Lower lobe of right lung (tissue), 2 donors: ENCODE data around the gene CFAP20DC. TPM values are rescaled to one million over a fixed set of nuclear protein-coding genes. Genes with fewer than 3 reads are reported as not detected.

Experiments used
- ATAC-seq, 2 donors: fragments of 200-7000 bp; cut with Tn5 transposase; one replicate each; pipeline ENCODE4 v1.9.1; 2020 to 2022; ENCODE audit warnings: mild to moderate bottlenecking in 2 of 2, moderate library complexity in 2 of 2
- DNase-seq: peaks from one replicate; pipeline ENCODE4 v3.0.0-alpha.2; 2020
- H3K27ac ChIP-seq: fragments of 200-600 bp; one replicate; pipeline ENCODE4 v1.8.0; 2022
- H3K27me3 ChIP-seq: fragments of 200-600 bp; one replicate; pipeline ENCODE4 v1.8.0; 2022; ENCODE audit warnings: low read depth
- H3K36me3 ChIP-seq: fragments of 200-600 bp; one replicate; pipeline ENCODE4 v1.8.0; 2022; ENCODE audit warnings: mild to moderate bottlenecking
- H3K4me1 ChIP-seq: fragments of 200-600 bp; one replicate; pipeline ENCODE4 v1.8.0; 2022
- H3K4me3 ChIP-seq: fragments of 200-600 bp; one replicate; pipeline ENCODE4 v1.8.0; 2022; ENCODE audit warnings: mild to moderate bottlenecking
- H3K9me3 ChIP-seq: fragments of 200-600 bp; one replicate; pipeline ENCODE4 v1.8.0; 2022
- intact Hi-C: fragments of 100-400 bp; cut with DNase I; formaldehyde crosslinking; loops from one replicate; pipeline ENCODE4 v1.11.0; 2022
- total RNA-seq: library from RNA; stranded (reverse); fragmentation: NEBNext Ultra II Directional; extraction: Animal tissue kit (Norgen Biotek cat#: 25700); gene quantifications from one replicate; pipeline ENCODE4 v1.2.1, GENCODE V29; 2021
- TF ChIP-seq, protein P1 (sequence below): fragments of 200-600 bp; IDR thresholded peaks from one replicate; pipeline ENCODE4 v1.8.0; 2022; ENCODE audit warnings: antibody characterized with exemption, mild to moderate bottlenecking
- donor health status: DM: no; HTN: yes; CAD: no; lungs with severe emphysema.

CFAP20DC gene
- total RNA-seq, 1 donor from 2014 or later, result 0.71 TPM

DNA sequence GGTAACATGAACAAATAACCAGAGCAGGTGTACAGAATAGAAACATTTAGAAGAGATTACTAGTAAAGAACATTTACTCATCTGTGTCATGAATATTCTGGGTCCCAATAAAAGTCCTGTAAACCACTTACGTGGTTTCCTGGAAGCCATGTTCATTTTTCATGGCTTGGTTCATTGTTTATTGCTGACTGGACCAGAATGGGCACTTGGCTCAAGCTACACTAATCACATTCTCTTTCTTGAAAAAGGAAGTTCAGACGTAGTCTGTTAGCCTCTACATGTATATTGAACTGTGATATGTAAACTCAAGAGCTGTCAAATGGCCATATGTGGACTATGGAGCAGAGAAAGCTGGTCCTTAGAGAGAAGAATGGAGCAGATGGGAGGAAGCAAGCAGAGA, 244.9 kb downstream of the CFAP20DC start:
- H3K4me3 ChIP-seq, result no peak overlapping the region
- TF ChIP-seq, protein P1, sequence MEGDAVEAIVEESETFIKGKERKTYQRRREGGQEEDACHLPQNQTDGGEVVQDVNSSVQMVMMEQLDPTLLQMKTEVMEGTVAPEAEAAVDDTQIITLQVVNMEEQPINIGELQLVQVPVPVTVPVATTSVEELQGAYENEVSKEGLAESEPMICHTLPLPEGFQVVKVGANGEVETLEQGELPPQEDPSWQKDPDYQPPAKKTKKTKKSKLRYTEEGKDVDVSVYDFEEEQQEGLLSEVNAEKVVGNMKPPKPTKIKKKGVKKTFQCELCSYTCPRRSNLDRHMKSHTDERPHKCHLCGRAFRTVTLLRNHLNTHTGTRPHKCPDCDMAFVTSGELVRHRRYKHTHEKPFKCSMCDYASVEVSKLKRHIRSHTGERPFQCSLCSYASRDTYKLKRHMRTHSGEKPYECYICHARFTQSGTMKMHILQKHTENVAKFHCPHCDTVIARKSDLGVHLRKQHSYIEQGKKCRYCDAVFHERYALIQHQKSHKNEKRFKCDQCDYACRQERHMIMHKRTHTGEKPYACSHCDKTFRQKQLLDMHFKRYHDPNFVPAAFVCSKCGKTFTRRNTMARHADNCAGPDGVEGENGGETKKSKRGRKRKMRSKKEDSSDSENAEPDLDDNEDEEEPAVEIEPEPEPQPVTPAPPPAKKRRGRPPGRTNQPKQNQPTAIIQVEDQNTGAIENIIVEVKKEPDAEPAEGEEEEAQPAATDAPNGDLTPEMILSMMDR, result no peak
- no peaks in the 10 kb centered on the region for H3K27me3 ChIP-seq
- H3K9me3 ChIP-seq, result no peaks in the 10 kb centered on the region
- DNase-seq (no peak), ATAC-seq (no peak)
- intact Hi-C loops, result no loop called here
- H3K4me1 ChIP-seq, result no peaks in the 10 kb centered on the region
- no peaks in the 10 kb centered on the region for H3K36me3 ChIP-seq
- H3K27ac ChIP-seq, result no peak overlapping the region

DNA sequence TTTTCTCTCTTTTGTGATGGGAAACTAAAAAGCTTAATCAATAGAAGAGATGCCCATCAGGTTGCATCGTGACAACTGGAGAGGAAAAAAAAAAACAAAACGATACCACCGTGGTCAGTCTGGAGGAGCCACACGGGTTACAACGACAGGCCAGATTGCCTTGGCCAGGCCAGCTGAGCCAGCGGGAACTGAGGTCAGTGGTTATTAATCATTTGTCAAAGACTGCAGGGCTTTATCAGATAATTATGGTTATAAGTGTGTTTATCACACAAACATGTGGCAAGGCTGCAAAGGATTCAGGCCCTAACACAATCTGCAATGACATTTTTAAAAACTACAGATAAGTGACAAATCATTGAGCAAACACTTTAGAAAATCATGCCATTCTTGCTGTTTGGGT, 248.3 kb downstream of the CFAP20DC start:
- no peak for DNase-seq
- no peak for ATAC-seq
- no peaks in the 10 kb centered on the region for H3K4me1 ChIP-seq
- no peaks in the 10 kb centered on the region for H3K9me3 ChIP-seq
- intact Hi-C loops, result no loop called here
- no peaks in the 10 kb centered on the region for H3K27me3 ChIP-seq
- H3K27ac ChIP-seq, result no peak overlapping the region
- H3K4me3 ChIP-seq, result no peak overlapping the region
- TF ChIP-seq, protein P1, result no peak
- no peaks in the 10 kb centered on the region for H3K36me3 ChIP-seq

DNA sequence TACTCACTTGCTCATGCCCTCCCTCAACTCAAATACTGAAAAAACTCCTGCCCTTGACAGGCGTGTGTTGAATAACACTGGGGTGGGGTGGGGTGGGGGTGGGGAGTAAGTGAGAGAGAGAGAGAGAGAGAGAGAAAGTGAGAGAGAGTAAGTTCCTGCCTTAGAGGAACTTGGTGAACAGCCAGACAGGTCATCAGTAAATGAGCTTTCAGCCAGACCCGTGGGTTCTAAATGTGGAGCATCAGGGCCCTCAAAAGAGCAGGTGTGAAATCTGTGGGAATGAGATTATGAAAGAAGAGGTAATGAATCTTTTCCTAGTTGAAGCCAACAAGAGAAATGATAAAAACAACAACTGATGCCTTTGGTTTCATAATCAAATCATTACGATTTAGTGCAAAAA, 248.9 kb downstream of the CFAP20DC start:
- Histone ChIP-seq H3K36me3 (no peaks in the 10 kb centered on the region), H3K27ac (no peak overlapping the region), H3K27me3 (no peaks in the 10 kb centered on the region), H3K4me3 (no peak overlapping the region), H3K9me3 (no peaks in the 10 kb centered on the region), H3K4me1 (no peaks in the 10 kb centered on the region)
- ATAC-seq (no peak), DNase-seq (no peak)
- intact Hi-C loops, result no loop called here
- TF ChIP-seq, protein P1, result no peak

DNA sequence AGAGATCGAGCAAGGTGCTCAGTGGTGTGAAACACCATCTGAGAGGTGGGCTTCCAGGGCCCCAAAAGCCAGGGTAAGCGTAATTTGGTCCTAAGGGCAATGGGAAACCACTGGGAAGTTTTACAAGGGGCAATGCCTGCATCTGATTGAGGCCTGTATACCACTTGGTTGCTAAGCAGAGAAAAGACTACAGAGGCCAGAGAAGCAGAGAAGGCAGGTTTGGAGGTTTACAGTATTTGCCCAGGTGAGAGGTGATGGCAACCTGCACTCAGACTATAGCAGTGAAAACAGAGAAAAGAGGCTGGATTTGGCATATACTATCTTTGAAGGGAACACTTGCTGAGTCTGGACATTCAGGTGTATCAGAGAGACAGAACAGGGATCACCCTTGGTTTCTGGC, 249.8 kb downstream of the CFAP20DC start:
- ATAC-seq (no peak), DNase-seq (no peak)
- H3K4me1 ChIP-seq, result no peaks in the 10 kb centered on the region
- H3K27ac ChIP-seq, result no peak overlapping the region
- no peak overlapping the region for H3K4me3 ChIP-seq
- no peaks in the 10 kb centered on the region for H3K27me3 ChIP-seq
- TF ChIP-seq, protein P1, result no peak
- intact Hi-C loops, result no loop called here
- H3K36me3 ChIP-seq, result no peaks in the 10 kb centered on the region
- no peaks in the 10 kb centered on the region for H3K9me3 ChIP-seq

DNA sequence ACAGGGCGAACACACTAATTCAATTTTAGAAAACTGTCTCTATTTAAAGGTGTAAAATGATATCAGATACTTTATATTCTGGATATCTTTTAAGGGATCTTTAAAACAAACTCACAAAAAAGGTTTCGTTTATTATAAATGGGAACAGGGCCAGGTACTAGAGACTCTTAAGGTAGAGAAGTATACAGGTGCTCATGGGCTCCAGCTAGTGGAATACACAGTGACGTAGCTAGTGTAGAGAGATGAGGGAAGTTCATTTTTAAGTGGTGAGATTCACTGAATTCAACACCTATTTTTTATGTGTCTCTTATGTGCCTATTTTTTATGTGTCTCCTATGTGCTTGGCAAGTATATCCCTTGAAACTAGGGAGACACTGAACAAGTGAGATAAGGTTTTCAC, 250.6 kb downstream of the CFAP20DC start:
- intact Hi-C loops, result no loop called here
- TF ChIP-seq, protein P1, result no peak
- H3K27me3 ChIP-seq, result no peaks in the 10 kb centered on the region
- no peak overlapping the region for H3K27ac ChIP-seq
- H3K9me3 ChIP-seq, result no peaks in the 10 kb centered on the region
- no peak for DNase-seq
- no peaks in the 10 kb centered on the region for H3K4me1 ChIP-seq
- no peaks in the 10 kb centered on the region for H3K36me3 ChIP-seq
- H3K4me3 ChIP-seq, result no peak overlapping the region
- no peak for ATAC-seq

DNA sequence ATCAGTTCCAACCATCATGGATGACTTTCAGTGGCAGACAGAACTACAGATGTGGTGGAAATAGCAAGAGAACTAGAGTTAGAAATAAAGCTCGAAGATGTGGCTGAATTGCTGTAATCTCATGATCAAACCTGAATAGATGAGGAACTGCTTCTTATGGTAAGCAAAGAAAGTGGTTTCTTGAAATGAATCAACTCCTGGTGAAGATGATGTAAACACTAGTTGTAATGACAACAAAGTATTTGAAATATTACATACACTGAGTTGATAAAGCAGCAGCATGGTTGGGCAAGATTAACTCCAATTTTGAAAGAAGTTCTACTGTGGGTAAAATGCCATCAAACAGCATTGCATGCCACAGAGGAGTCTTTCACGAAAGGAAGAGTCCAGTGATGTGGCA, 251.5 kb downstream of the CFAP20DC start:
- H3K27me3 ChIP-seq, result no peaks in the 10 kb centered on the region
- no peak overlapping the region for H3K4me3 ChIP-seq
- H3K36me3 ChIP-seq, result no peaks in the 10 kb centered on the region
- H3K27ac ChIP-seq, result no peak overlapping the region
- intact Hi-C loops, result no loop called here
- DNase-seq (no peak), ATAC-seq (no peak)
- no peaks in the 10 kb centered on the region for H3K4me1 ChIP-seq
- TF ChIP-seq, protein P1, result no peak
- H3K9me3 ChIP-seq, result no peaks in the 10 kb centered on the region
